GM23338 (cell line): Measurements from ENCODE around the gene PDE4D. TPM values are rescaled to one million over a fixed set of nuclear protein-coding genes. Genes with fewer than 3 reads are reported as not detected.

Source experiments
- ATAC-seq: fragments of 200-7000 bp; cut with Tn5 transposase; 3 replicates; pipeline ENCODE4 v1.9.1; 2020
- DNase-seq: peaks from one replicate; pipeline ENCODE4 v3.0.0-alpha.2; 2015; ENCODE audit warnings: low spot score
- H2AFZ ChIP-seq: fragments of 200-600 bp; sonication (generic); 2 replicates; pipeline ENCODE4 v1.8.0; 2016; ENCODE audit warnings: antibody characterized with exemption, mild to moderate bottlenecking, moderate library complexity
- H3F3A ChIP-seq: fragments of 200-600 bp; sonication (generic); replicated peaks from 2 replicates; pipeline ENCODE4 v1.8.0; 2017; ENCODE audit warnings: antibody characterized with exemption, mixed run types, low read depth
- H3K27ac ChIP-seq: fragments of 200-600 bp; sonication (generic); 2 replicates; pipeline ENCODE4 v1.6.1; 2016; ENCODE audit warnings: low read depth
- H3K27me3 ChIP-seq: fragments of 200-600 bp; sonication (generic); 2 replicates; pipeline ENCODE4 v1.8.0; 2016; ENCODE audit warnings: mild to moderate bottlenecking, mixed run types, moderate library complexity; ENCODE audit not compliant: insufficient read depth
- H3K36me3 ChIP-seq: fragments of 200-600 bp; sonication (generic); 2 replicates; pipeline ENCODE4 v1.8.0; 2016; ENCODE audit warnings: mild to moderate bottlenecking; ENCODE audit not compliant: insufficient read depth
- H3K4me1 ChIP-seq: fragments of 200-600 bp; sonication (generic); 2 replicates; pipeline ENCODE4 v1.8.0; 2016; ENCODE audit warnings: mild to moderate bottlenecking, moderate library complexity; ENCODE audit not compliant: insufficient read depth
- H3K4me2 ChIP-seq: fragments of 200-600 bp; sonication (generic); 2 replicates; pipeline ENCODE4 v1.7.1; 2017; ENCODE audit warnings: mixed run types
- H3K4me3 ChIP-seq: fragments of 200-600 bp; sonication (generic); 2 replicates; pipeline ENCODE4 v1.6.1; 2016; ENCODE audit warnings: mixed run types
- H3K79me2 ChIP-seq: fragments of 200-600 bp; sonication (generic); replicated peaks from 2 replicates; pipeline ENCODE4 v1.8.0; 2017; ENCODE audit warnings: mild to moderate bottlenecking; ENCODE audit not compliant: insufficient read depth
- H3K9me2 ChIP-seq: fragments of 200-600 bp; sonication (generic); 2 replicates; pipeline ENCODE4 v1.8.0; 2017; ENCODE audit not compliant: insufficient read depth
- H4K20me1 ChIP-seq: fragments of 200-600 bp; sonication (generic); replicated peaks from 2 replicates; pipeline ENCODE4 v1.8.0; 2017; ENCODE audit warnings: mild to moderate bottlenecking; ENCODE audit not compliant: insufficient read depth
- H3K27ac Mint-ChIP-seq: 2 replicates; pipeline ENCODE4 v1.8.0; 2020; ENCODE audit warnings: inconsistent platforms, mild to moderate bottlenecking, moderate library complexity, mixed read lengths
- H3K27me3 Mint-ChIP-seq: 3 replicates; pipeline ENCODE4 v1.8.0; 2022; ENCODE audit warnings: low read depth, mild to moderate bottlenecking, moderate library complexity, mixed read lengths, inconsistent platforms; ENCODE audit not compliant: insufficient read depth, poor library complexity
- H3K36me3 Mint-ChIP-seq: 3 replicates; pipeline ENCODE4 v1.8.0; 2021; ENCODE audit warnings: low read depth, mild to moderate bottlenecking, inconsistent platforms, moderate library complexity, mixed read lengths
- H3K4me1 Mint-ChIP-seq: 3 replicates; pipeline ENCODE4 v1.8.0; 2020; ENCODE audit warnings: mild to moderate bottlenecking, inconsistent platforms, mixed read lengths
- H3K4me3 Mint-ChIP-seq: 3 replicates; pipeline ENCODE4 v1.8.0; 2021; ENCODE audit warnings: moderate library complexity, mild to moderate bottlenecking, inconsistent platforms, mixed read lengths
- H3K9me3 Mint-ChIP-seq: 3 replicates; pipeline ENCODE4 v1.8.0; 2020; ENCODE audit warnings: moderate library complexity, mild to moderate bottlenecking, inconsistent platforms, mixed read lengths
- CREB1 ChIP-seq: fragments of 250-450 bp; sonication (Bioruptor Pico); IDR thresholded peaks from 2 replicates; pipeline ENCODE4 v1.5.0; 2020; ENCODE audit warnings: low read depth, mild to moderate bottlenecking, moderate library complexity
- JUNB ChIP-seq: IDR thresholded peaks from one replicate; pipeline ENCODE4 v1.6.1; 2016; ENCODE audit warnings: antibody characterized with exemption; ENCODE audit not compliant: unreplicated experiment
- NANOG ChIP-seq: IDR thresholded peaks from 2 replicates; pipeline ENCODE4 v1.6.1; 2016; ENCODE audit warnings: antibody characterized with exemption, borderline replicate concordance
- POLR2AphosphoS5 ChIP-seq: IDR thresholded peaks from 2 replicates; pipeline ENCODE4 v1.6.1; 2016; ENCODE audit warnings: antibody characterized with exemption, low read depth
- ZNF462 ChIP-seq: fragments of 250-450 bp; sonication (Bioruptor Pico); IDR thresholded peaks from 2 replicates; pipeline ENCODE4 v1.5.0; 2020; ENCODE audit warnings: mild to moderate bottlenecking, moderate library complexity
- polyA plus RNA-seq: library from polyadenylated mRNA; unstranded; fragments of >200 nt; fragmentation: Nextera tagmentation; extraction: Ambion mirVana; gene quantifications from 2 replicates; pipeline ENCODE4 v1.2.1, GENCODE V29; 2016
- total RNA-seq: library from RNA; depleted of rRNA; stranded (reverse); fragments of >200 nt; shearing (Covaris generic); gene quantifications from 2 replicates; pipeline ENCODE4 v1.2.3, GENCODE V29; 2014
- TF ChIP-seq, protein P1 (sequence below): IDR thresholded peaks from one replicate; pipeline ENCODE4 v1.6.1; 2018; ENCODE audit warnings: antibody characterized with exemption; ENCODE audit not compliant: unreplicated experiment

The PDE4D gene
- total and polyA plus RNA-seq, 2 experiments from 2014 or later: 2.1 to 4.7 TPM

GRCh38 chr5:59607138-59607765 is 286.3 kb downstream of the PDE4D start (continued):
- TF ChIP-seq ZNF462 (no peak), CREB1 (no peak), POLR2AphosphoS5 (no peak)
- TF ChIP-seq, protein P1, sequence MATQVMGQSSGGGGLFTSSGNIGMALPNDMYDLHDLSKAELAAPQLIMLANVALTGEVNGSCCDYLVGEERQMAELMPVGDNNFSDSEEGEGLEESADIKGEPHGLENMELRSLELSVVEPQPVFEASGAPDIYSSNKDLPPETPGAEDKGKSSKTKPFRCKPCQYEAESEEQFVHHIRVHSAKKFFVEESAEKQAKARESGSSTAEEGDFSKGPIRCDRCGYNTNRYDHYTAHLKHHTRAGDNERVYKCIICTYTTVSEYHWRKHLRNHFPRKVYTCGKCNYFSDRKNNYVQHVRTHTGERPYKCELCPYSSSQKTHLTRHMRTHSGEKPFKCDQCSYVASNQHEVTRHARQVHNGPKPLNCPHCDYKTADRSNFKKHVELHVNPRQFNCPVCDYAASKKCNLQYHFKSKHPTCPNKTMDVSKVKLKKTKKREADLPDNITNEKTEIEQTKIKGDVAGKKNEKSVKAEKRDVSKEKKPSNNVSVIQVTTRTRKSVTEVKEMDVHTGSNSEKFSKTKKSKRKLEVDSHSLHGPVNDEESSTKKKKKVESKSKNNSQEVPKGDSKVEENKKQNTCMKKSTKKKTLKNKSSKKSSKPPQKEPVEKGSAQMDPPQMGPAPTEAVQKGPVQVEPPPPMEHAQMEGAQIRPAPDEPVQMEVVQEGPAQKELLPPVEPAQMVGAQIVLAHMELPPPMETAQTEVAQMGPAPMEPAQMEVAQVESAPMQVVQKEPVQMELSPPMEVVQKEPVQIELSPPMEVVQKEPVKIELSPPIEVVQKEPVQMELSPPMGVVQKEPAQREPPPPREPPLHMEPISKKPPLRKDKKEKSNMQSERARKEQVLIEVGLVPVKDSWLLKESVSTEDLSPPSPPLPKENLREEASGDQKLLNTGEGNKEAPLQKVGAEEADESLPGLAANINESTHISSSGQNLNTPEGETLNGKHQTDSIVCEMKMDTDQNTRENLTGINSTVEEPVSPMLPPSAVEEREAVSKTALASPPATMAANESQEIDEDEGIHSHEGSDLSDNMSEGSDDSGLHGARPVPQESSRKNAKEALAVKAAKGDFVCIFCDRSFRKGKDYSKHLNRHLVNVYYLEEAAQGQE: no peak

- ATAC-seq (no peak), DNase-seq (no peak)
- Mint-ChIP-seq H3K27me3 (no peaks in the 10 kb centered on the region), H3K9me3 (no peaks in the 10 kb centered on the region), H3K4me3 (no peak overlapping the region), H3K27ac (no peak overlapping the region), H3K36me3 (no peaks in the 10 kb centered on the region), H3K4me1 (peaks cover 39% of the 10 kb centered on the region)
- Histone ChIP-seq H3K4me1 (peaks cover 28% of the 10 kb centered on the region), H4K20me1 (no peaks in the 10 kb centered on the region), H3F3A (no peaks in the 10 kb centered on the region), H3K79me2 (no peaks in the 10 kb centered on the region), H3K4me3 (no peak overlapping the region), H2AFZ (no peak overlapping the region), H3K27me3 (no peaks in the 10 kb centered on the region), H3K27ac (no peak overlapping the region), H3K9me2 (no peaks in the 10 kb centered on the region), H3K4me2 (no peak overlapping the region), H3K36me3 (no peaks in the 10 kb centered on the region)
- TF ChIP-seq POLR2AphosphoS5 (no peak), JUNB (no peak), CREB1 (no peak), NANOG (no peak)
- TF ChIP-seq, protein P1: no peak
These were observed 287.6 kb downstream of the PDE4D start for GRCh38 chr5:59605915-59606314.
